ENCODE results near the gene SRRD.
"Not testable (repeated sequence)": the region's sequence is repeated elsewhere in the genome, so short reads cannot be mapped to it uniquely, and the experiment has no call there.

Gene SRRD

GRCh38 chr22:26522012-26522411 is 38.3 kb downstream of the SRRD start:
- DNase-seq (ENCODE audit: low spot score) = no peak

GRCh38 chr22:26522592-26522991 is 38.9 kb downstream of the SRRD start:
- no peak for DNase-seq (ENCODE audit: low spot score)

GRCh38 chr22:26524870-26525269 is 41.2 kb downstream of the SRRD start:
- no peak for DNase-seq (ENCODE audit: low spot score)

- no peak for DNase-seq (ENCODE audit: low spot score)
Observed at GRCh38 chr22:26525946-26526564, 42.4 kb downstream of the SRRD start.

- DNase-seq (ENCODE audit: low spot score) = no peak
Observed at GRCh38 chr22:26527167-26527566, 43.5 kb downstream of the SRRD start.

- DNase-seq (ENCODE audit: low spot score) = no peak
Observed at GRCh38 chr22:26527574-26528465, 44.1 kb downstream of the SRRD start.

- not testable (repeated sequence) for DNase-seq (ENCODE audit: low spot score)
Observed at GRCh38 chr22:26528518-26528917, 44.8 kb downstream of the SRRD start.

- DNase-seq (ENCODE audit: low spot score) = no peak
Observed at GRCh38 chr22:26529345-26529744, 45.7 kb downstream of the SRRD start.

GRCh38 chr22:26534171-26534855 is 50.6 kb downstream of the SRRD start:
- peak; percentile 65 for DNase-seq (ENCODE audit: low spot score)

- peak; percentile 92 for DNase-seq (ENCODE audit: low spot score)
Observed at GRCh38 chr22:26534874-26535602, 51.4 kb downstream of the SRRD start.

GRCh38 chr22:26535603-26535908 is 51.9 kb downstream of the SRRD start:
- DNase-seq (ENCODE audit: low spot score) = peak; percentile 95

- DNase-seq (ENCODE audit: low spot score) = peak; percentile 81
Observed at GRCh38 chr22:26536056-26536761, 52.5 kb downstream of the SRRD start.

GRCh38 chr22:26536762-26537134 is 53.1 kb downstream of the SRRD start:
- no peak for DNase-seq (ENCODE audit: low spot score)

GRCh38 chr22:26540119-26540518 is 56.4 kb downstream of the SRRD start:
- DNase-seq (ENCODE audit: low spot score) = no peak

- no peak for DNase-seq (ENCODE audit: low spot score)
Observed at GRCh38 chr22:26541167-26541819, 57.6 kb downstream of the SRRD start.

- DNase-seq (ENCODE audit: low spot score) = peak; percentile 63
Observed at GRCh38 chr22:26542831-26543230, 59.2 kb downstream of the SRRD start.
